Coronary artery (tissue), 2 donors: ENCODE data around the gene POLR3E.
"Not testable (repeated sequence)": the region's sequence is repeated elsewhere in the genome, so short reads cannot be mapped to it uniquely, and the experiment has no call there.

ENCODE experiments used
- DNase-seq: peaks from one replicate; pipeline ENCODE4 v3.0.0-alpha.2; 2017; ENCODE audit warnings: low spot score
- H3K27ac ChIP-seq, 2 donors: fragments of 200-600 bp; sonication (generic); one replicate each; pipeline ENCODE4 v1.5.1; 2016 to 2019
- H3K4me3 ChIP-seq: fragments of 200-600 bp; sonication (generic); 2 replicates; pipeline ENCODE4 v1.5.1; 2016; ENCODE audit warnings: mild to moderate bottlenecking, moderate library complexity
- TF ChIP-seq, protein P1 (sequence below): fragments of 200-600 bp; sonication (generic); IDR thresholded peaks from one replicate; pipeline ENCODE4 v1.5.1; 2019; ENCODE audit warnings: antibody characterized with exemption

POLR3E gene

DNA sequence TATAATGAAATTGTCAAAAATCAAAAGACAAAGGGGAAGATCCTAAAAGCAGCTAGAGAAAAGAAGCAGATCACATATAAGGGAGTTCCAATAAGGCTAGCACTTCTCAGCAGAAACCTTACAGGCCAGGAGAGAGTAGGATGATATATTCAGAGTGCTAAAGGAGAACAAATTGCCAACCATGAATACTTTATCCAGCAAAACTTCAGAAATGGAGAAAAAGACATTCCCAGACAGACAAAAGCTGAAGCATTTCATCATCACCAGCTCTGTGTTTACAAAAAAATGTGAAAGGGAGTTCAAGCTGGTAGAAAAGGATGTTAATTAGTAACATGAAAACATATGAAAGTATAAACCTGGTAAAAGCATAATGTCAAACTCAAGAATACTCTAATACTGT lies 39.8 kb downstream of the POLR3E start:
- no peak for DNase-seq
- Histone ChIP-seq H3K27ac (no peak overlapping the region), H3K4me3 (no peak overlapping the region)
- TF ChIP-seq, protein P1, sequence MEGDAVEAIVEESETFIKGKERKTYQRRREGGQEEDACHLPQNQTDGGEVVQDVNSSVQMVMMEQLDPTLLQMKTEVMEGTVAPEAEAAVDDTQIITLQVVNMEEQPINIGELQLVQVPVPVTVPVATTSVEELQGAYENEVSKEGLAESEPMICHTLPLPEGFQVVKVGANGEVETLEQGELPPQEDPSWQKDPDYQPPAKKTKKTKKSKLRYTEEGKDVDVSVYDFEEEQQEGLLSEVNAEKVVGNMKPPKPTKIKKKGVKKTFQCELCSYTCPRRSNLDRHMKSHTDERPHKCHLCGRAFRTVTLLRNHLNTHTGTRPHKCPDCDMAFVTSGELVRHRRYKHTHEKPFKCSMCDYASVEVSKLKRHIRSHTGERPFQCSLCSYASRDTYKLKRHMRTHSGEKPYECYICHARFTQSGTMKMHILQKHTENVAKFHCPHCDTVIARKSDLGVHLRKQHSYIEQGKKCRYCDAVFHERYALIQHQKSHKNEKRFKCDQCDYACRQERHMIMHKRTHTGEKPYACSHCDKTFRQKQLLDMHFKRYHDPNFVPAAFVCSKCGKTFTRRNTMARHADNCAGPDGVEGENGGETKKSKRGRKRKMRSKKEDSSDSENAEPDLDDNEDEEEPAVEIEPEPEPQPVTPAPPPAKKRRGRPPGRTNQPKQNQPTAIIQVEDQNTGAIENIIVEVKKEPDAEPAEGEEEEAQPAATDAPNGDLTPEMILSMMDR = no peak

DNA sequence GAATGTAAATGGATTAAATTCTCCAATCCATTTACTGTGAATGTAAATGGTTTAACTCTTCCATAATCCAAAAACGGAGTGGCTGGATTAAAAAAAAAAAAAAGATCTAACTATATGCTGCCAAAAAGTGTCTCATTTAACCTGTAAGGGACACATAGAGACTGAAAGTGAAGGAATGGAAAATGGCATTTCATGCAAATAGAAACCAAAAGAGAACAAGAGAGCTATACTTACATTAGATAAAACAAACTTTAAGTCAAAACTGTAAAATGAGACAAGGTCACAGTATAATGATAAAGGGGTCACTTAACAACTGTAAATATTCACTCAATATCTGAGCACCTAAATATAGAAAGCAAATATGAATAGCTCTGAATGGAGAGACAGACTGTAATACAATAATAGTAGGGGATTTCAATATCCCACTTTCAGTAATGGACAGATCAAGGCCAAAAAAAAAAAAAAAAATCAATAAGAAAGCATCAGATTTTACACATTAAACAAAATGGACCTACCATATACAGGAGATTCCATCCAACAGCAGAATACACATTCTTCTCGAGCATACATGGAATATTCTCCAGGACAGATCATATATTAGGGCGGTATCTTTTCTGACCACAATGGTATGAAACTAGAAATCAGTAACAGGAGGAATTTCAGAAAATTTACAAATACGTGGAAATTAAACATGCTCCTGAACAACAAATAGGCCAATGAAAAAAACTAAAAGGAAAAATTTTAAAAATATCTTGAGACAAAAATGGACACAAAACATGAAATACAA lies 40.8 kb downstream of the POLR3E start:
- TF ChIP-seq, protein P1 = no peak
- Histone ChIP-seq H3K4me3 (no peak overlapping the region), H3K27ac (no peak overlapping the region)
- DNase-seq = no peak

DNA sequence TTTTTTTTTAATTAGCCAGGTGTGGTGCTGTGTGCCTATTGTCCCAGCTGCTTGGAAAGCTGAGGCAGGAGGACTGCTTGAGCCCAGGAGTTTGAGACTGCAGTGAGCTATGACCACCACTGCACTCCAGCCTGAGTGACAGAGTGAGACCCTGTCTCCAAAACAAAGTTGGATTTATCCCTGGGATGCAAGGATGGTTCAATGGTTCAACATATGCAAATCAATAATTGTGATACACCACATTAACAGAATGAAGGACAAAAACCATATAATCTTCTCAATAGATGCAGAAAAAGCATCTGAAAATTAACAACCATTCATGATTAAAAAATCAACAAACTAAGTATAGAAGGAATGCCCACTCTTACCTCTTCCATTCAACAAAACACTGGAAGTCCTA lies 43.7 kb downstream of the POLR3E start:
- no peak overlapping the region for H3K4me3 ChIP-seq
- TF ChIP-seq, protein P1 = no peak
- DNase-seq = no peak
- no peak overlapping the region for H3K27ac ChIP-seq

DNA sequence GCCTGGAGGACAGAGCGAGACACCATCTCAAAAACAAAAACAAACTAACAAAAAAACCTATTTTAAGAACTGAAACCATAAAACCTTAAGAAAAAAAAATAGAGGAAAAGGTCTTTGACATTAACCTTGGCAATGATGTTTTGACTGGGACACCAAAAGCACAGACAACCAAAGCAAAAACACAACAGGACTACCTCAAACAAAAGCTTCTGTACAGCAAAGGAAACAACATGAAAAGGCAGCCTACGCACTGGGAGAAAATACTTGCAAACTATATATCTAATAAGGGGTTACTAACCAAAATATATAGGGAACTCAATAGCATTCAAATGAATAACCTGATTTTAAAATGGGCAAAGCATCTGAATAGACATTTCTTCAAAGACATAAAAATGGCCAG lies 44.9 kb downstream of the POLR3E start:
- TF ChIP-seq, protein P1 = no peak
- DNase-seq = no peak
- Histone ChIP-seq H3K27ac (no peak overlapping the region), H3K4me3 (no peak overlapping the region)

DNA sequence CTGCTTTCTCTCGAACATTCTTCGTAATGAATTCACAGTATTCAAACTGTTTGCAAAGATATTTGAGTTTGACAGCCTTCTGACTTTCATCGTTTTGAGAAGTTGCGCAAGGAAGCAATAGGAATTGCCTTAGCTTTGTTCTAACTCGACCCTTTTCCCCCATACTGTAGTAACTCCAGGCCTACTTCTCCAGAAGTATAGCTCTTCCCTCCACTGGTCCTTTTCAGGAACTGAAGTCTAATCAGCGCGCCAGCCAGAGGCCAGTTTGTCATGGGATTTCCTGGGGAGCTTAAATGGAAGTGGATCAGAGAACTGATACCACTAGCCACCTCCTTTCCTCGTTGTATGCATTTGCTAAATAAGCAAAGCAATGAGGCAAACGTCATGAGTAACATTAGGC lies 49.3 kb downstream of the POLR3E start:
- Histone ChIP-seq H3K27ac (no peak overlapping the region), H3K4me3 (no peak overlapping the region)
- no peak for DNase-seq
- TF ChIP-seq, protein P1 = no peak

DNA sequence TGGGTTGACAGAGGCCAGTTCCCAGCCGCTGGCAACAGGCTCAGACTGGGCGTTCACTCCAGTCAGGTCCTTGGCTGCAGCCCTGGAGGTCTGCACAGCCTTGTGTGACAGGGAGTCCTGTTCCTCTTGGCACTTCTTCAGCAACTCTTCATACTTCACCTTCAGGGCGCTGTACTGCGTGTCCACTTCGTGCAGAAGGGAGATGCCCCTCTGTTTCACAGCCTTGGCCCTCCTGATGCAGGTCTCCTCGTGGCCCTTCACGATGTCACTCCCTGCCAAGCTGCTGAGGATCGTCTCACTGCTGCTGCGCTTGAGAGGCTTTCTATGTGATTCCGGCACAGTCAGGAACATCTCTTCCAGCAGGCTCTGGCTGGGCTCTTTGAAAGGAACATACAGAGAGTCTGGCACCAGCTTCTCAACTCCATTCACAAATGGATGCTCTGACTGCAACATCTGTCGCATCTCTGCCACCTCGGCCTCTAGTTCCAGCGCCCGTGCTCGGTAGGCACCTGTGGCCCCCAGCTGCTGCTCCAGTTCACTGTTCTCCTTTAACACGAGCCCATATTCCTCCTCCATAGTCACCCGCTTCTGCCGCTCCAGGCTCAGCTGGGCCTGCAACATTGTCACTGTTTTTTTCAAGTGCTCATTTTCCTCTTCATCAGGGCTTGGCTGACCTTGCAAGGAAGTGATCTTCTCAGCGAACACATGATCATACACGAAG lies 50.1 kb downstream of the POLR3E start:
- TF ChIP-seq, protein P1 = no peak
- no peak overlapping the region for H3K27ac ChIP-seq
- DNase-seq = no peak
- H3K4me3 ChIP-seq = no peak overlapping the region

DNA sequence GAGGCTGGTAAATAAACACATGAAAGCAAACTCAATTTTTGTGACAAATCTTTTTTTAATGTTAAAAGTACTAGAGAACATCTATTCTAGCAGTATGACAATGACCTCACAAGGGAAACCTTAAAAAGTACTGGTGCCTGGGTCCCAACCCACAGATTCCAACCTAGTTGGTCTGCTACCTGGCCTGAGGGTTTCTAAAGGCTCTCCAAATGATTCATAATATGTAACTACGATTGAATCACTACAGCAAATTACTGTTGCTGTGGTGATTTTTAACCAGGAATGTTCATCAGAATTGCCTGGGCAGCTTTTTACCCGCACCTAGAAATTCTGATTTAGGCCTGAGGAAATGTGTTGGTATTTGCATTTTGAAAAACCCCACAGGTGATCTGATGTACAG lies 51.1 kb downstream of the POLR3E start:
- TF ChIP-seq, protein P1 = no peak

DNA sequence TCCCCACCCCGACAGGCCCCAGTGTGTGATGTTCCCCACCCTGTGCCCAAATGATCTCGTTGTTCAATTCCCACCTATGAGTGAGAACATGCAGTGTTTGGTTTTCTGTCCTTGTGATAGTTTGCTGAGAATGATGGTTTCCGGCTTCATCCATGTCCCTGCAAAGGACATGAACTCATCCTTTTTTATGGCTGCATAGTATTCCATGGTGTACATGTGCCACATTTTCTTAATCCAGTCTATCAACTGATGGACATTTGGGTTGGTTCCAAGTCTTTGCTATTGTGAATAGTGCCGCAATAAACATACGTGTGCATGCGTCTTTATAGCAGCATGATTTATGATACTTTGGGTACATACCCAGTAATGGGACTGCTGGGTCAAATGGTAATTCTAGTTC lies 53.8 kb downstream of the POLR3E start:
- not testable (repeated sequence) for DNase-seq, H3K27ac ChIP-seq

More for the DNA sequence above, 51.1 kb downstream of the POLR3E start:
- Histone ChIP-seq H3K4me3 (no peak overlapping the region), H3K27ac (no peak overlapping the region)
- no peak for DNase-seq

More for the DNA sequence above, 53.8 kb downstream of the POLR3E start:
- not testable (repeated sequence) for H3K4me3 ChIP-seq
